Stimulated activated CD4-positive, alpha-beta T cell treated with anti-CD3 and anti-CD28 coated beads, Interleukin-15, amount 100 ng/mL, for 48 hours (primary cell): ENCODE results near the gene MGAT5B.

Source experiments
- DNase-seq, 2 donors: peaks; one replicate each; pipeline ENCODE4 v3.0.0-alpha.2; 2020; ENCODE audit warnings: low read depth in 2 of 2

The MGAT5B gene

GRCh38 chr17:76905836-76906235 lies 37.6 kb downstream of the MGAT5B start:
- DNase-seq = no peak

- no peak for DNase-seq
Observed at GRCh38 chr17:76906463-76906862, 38.3 kb downstream of the MGAT5B start.

- no peak for DNase-seq
Observed at GRCh38 chr17:76907352-76907751, 39.1 kb downstream of the MGAT5B start.

- peak in 1 of 2 donors; percentile 7 for DNase-seq
Observed at GRCh38 chr17:76909971-76910760, 42.0 kb downstream of the MGAT5B start.

- no peak for DNase-seq
Observed at GRCh38 chr17:76911299-76912017, 43.3 kb downstream of the MGAT5B start.

GRCh38 chr17:76912421-76913164 lies 44.4 kb downstream of the MGAT5B start:
- DNase-seq = no peak

- DNase-seq = no peak
Observed at GRCh38 chr17:76914937-76915336, 46.7 kb downstream of the MGAT5B start.

GRCh38 chr17:76915840-76916510 lies 47.8 kb downstream of the MGAT5B start:
- no peak for DNase-seq

- no peak for DNase-seq
Observed at GRCh38 chr17:76917829-76918228, 49.6 kb downstream of the MGAT5B start.

- DNase-seq = no peak
Observed at GRCh38 chr17:76918811-76919210, 50.6 kb downstream of the MGAT5B start.

GRCh38 chr17:76920364-76921139 lies 52.3 kb downstream of the MGAT5B start:
- DNase-seq = no peak

GRCh38 chr17:76921340-76922036 lies 53.3 kb downstream of the MGAT5B start:
- DNase-seq = no peak

GRCh38 chr17:76922084-76922483 lies 53.9 kb downstream of the MGAT5B start:
- no peak for DNase-seq

- DNase-seq = no peak
Observed at GRCh38 chr17:76922967-76923366, 54.8 kb downstream of the MGAT5B start.

GRCh38 chr17:76923491-76923890 lies 55.3 kb downstream of the MGAT5B start:
- DNase-seq = no peak

- no peak for DNase-seq
Observed at GRCh38 chr17:76924345-76925342, 56.4 kb downstream of the MGAT5B start.

GRCh38 chr17:76925441-76925891 lies 57.3 kb downstream of the MGAT5B start:
- no peak for DNase-seq

- DNase-seq = no peak
Observed at GRCh38 chr17:76926237-76926866, 58.1 kb downstream of the MGAT5B start.

- DNase-seq = no peak
Observed at GRCh38 chr17:76927577-76927976, 59.4 kb downstream of the MGAT5B start.
